GM19463 (cell line): Measurements from ENCODE around the gene PLPP7.

Experiments
- ATAC-seq: cut with Tn5 transposase; IDR thresholded peaks from one replicate; pipeline ENCODE4 v1.9.1; 2021; ENCODE audit warnings: mild to moderate bottlenecking, moderate library complexity; ENCODE audit not compliant: unreplicated experiment

Gene PLPP7

DNA sequence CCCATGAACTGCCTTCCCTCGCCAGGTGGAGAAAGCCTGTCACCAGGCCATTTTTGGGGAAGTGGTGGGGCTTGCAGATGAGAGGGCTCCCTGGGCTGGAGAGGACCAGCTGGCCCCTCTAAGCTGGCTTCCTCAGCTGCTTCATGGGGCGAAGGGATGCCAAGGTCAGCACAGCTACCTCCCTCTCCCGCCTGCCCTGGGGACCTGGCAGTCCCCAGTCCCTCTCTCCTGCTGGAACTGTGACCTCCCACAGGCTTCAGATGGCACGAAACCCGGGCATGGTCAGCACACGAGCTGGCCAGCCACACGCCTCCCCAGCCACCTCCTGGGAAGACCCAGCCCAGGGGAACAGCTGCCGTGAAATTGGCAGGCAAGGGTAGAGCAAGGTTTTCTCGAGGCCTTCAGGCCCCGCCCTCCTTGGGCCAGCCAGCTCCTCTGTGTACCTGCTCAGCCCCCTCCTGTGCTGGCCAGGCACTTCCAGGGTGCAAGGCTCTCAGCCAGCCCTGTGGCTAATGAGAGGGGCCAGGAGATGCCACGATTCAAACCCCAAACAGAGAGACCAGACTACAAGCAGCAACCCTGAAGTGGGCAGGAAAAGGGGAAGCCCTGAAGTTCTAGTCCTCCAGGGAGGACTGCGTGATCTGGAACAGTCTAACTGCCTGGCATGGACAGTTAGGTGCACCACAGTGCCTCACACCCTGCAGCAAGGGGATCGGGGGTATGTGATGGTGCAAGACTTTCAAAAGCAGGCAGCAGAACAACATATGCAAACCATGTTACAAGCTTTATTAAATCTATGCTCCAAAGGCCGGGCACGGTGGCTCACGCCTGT lies 12.9 kb downstream of the PLPP7 start:
- ATAC-seq = no peak

DNA sequence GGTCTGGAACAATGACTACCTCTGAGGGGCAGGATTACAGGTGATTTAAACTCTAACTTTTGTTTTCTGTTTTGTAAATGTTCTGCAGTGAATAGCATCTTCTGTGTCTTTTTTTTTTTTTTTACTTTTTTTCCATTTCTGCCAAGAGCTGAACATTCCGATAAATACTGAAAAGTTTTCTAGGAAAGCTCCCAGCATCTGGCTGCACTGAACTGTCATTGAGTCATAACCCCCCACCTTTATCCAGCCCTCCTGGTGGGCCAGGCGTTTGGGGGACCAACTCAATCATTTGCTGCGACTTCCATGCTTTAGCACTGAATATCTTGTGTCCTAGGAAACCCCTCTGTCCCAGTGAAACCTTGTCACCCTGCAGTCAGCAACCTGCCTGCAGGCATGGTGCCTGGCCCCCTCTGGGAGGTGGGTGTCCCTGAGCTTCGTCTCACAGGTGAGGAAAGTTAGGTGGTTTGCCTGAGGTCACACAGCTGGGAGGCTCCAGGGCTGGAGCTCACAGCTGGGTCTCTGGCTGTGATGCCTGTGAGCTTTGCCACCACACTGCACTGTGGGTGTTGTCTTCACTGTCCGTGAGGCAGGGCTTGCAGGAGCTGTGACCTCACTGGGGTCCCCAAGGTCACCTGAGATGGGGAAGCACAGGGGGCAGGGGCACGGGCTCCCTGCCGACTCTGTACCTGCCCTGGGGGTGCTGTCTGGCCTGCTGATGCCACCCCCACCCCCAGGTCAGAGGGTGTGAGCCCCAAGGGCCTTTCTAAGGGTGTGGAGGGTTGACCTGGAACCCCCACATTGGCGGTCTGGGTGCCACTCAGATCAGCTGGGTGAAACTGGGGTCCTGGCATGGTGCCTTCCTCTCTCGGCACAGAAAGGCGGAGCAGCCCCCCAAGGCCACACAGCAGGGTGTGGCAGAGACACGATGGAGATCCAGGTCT lies 14.1 kb downstream of the PLPP7 start:
- ATAC-seq = no peak

DNA sequence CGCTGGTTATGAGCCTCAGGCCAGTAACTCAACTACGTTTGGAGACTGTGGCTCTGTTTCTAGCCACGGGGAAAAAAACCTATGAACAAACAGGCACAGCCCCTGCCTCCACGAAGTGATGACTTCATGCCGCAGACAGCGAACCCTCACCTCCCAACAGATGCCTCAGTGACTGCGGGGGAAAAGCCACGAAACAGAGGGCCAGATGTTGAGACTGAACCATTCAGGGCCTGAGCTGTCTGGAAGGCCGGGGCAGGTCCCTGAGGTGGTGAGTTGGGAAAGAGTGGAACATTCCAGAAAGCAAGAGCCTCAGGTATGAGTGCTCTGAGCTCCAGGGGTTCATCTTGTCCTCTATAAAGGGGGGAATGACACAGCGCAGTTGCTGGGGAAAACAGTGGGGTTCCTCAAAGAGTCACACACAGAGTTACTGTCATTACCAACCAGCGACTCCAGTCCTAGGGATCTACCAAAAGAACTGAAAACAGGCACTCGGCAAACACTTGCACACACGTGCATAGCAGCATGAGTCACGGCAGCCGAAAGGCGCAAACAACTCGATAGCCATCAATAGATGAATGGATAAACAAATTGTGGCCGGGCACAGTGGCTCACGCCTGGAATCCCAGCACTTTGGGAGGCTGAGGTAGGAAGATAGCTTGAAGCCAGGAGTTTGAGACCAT lies 15.3 kb downstream of the PLPP7 start:
- no peak for ATAC-seq

DNA sequence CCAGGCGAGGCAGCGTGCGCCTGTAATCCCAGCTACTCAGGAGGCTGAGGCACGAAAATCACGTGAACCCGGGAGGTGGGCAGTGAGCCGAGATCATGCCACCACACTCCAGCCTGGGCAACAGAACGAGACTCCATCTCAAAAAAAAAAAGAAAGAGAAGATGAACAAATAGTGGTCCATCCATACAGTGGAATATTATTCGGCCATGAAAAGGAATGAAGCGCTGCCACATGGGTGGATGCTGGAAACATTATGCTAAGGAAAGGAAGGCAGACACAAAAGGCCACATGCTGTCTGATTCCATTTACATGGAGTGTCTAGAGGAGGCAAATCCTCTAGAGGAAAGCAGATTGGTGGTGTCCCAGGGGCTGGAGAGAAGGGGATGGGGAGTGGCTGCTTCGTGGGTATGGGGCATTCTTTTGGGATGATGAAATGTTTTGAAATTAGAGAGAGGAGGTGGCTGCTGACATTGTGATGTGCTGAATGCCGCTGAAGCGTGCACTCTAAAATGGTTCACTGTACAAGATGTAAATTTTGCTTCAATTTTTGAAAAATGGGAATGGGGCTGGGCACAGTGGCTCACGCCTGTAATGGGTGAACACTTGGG lies 17.0 kb downstream of the PLPP7 start:
- ATAC-seq = no peak

DNA sequence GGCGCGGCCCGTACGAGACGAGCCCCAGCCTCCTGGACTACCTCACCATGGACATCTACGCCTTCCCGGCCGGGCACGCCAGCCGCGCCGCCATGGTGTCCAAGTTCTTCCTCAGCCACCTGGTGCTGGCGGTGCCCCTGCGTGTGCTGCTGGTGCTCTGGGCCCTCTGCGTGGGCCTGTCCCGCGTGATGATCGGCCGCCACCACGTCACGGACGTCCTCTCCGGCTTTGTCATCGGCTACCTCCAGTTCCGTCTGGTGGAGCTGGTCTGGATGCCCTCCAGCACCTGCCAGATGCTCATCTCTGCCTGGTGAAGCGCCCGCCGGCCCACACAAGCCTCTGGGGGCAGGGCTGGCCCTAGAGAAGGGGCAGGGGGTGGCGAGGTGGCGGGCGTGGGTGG lies 18.5 kb downstream of the PLPP7 start:
- ATAC-seq = no peak

DNA sequence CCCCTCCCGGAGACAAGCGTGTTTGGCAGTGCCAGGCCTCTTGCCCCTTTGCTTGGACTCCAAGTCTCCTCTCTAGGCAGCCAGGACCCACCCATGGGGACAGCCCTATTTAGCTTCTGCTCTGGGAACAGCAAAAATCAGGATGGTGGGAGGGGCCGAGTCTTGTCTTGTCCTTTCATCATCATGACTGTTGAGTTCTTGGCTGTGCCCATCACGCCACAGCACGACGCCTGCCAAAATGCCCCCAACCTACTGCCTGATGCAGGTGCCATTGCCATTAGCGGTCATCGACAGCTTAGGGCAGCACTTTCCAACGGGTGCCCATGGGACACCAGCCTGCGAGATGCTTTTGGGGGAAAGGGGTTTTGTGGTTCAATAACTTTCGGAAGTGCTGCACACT lies 18.9 kb downstream of the PLPP7 start:
- no peak for ATAC-seq

DNA sequence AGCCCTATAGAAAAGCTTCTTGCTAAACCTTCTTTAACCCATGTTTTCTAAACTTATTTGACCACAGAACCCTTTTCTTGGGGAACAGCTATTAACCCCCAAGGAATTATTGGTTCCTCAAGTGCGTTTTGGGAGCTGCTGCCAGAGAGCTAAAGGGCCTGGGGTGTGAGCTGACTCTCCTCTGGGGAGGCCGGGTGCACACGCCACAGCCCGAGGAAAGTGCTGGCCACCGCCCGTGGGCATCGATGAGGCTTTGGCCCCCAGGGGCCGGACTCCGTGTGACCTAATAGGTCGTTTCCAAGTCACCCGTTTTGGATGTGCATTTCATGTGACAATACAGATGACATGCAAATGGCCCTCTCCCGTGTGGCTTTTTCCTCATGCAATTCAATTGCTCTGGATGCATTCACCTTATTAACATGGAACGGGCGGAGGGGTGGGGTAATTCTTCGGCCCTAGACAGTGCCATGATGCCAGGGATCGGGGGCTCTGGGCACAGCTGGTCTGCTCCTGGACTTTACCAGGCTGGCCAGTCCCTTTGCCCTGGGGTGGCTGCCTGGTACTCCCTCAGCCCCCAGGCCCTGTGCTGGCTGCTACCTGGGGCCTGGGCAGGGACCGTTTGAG lies 19.5 kb downstream of the PLPP7 start:
- ATAC-seq = no peak

DNA sequence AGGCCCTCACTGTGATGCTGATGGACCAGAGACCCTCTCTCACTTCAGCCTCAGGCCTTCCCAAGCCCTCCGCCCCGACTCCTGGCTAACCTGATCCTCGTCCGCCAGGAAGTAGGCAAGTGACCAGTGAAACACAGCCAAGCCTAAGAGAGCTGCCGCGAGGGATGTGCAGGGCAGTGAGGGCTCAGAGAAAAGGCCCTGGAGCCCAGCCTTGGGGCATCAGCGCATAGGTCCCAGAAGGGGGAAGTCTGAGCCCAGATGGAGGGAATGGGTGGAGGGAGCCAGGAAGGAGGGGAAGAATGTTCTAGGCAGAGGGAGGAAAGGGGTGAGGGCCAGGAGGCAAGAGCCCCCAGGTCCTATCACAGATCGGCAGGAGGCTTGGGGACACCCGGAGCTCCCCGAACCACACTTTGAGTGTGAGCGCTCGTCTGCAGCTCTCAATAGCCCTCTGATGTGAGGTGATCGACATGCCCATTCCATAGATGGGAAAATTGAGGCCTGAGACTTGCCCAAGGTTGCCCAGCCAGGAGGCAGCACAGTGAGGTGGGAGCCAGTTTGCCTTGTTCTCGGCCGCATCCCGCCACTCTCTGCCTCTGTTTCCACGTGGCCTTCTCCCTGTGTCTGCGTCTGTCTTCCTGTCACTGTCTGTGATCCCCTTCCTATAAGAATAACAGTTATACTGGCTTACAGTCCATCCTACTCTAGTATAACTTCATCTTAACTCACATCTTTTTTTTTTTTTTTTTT lies 20.2 kb downstream of the PLPP7 start:
- no peak for ATAC-seq

DNA sequence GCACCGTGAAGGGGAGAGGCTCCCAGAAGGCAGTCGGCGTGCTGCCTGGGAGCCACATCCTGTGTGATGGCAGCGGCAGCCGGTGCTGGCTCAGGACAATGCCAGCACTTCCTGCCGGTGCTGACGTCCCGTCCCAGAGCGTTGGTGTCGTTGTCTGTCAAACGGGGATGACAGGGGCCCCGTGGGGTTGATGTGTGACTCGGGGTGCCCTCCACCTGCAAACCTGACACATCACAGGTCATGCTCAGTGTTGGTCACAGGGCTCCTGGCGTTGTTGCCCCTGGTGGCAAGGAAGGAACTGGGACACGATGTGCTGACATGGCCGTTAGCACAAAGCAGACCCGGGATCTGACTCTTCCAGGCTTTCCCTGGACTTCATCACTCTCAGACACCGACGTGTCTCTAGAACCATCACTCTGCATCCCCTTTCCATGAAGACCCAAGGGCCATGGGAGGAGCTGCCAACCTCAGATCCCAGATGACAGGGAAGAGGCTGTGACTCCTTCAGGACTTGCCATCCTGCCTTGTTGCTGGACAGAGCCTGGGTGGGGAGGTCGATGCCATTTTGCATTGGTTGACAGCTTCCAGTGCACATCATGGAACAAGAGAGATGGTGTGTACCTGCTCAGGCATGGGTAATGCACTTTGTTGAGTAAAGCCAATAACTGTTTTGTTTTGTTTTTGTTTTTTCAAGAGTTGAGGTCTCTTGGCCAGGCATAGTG lies 21.5 kb downstream of the PLPP7 start:
- ATAC-seq = no peak

DNA sequence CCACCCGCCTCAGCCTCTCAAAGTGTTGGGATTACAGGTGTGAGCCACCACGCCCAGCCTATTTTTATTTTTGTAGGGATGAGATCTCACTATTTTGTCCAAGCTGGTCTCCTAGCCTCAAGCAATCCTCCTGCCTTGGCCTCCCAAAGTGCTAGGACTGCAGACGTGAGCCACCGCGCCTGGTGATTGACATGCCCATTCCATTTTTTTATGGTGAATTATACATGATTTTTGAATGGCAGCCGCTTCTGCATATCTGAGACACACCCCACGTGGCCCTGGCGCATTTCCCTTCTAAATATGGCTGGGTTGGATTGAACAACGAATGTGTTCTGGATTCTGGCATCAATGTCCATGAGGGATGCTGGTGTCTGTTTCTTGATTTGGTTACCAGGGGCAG lies 22.7 kb downstream of the PLPP7 start:
- ATAC-seq = no peak

DNA sequence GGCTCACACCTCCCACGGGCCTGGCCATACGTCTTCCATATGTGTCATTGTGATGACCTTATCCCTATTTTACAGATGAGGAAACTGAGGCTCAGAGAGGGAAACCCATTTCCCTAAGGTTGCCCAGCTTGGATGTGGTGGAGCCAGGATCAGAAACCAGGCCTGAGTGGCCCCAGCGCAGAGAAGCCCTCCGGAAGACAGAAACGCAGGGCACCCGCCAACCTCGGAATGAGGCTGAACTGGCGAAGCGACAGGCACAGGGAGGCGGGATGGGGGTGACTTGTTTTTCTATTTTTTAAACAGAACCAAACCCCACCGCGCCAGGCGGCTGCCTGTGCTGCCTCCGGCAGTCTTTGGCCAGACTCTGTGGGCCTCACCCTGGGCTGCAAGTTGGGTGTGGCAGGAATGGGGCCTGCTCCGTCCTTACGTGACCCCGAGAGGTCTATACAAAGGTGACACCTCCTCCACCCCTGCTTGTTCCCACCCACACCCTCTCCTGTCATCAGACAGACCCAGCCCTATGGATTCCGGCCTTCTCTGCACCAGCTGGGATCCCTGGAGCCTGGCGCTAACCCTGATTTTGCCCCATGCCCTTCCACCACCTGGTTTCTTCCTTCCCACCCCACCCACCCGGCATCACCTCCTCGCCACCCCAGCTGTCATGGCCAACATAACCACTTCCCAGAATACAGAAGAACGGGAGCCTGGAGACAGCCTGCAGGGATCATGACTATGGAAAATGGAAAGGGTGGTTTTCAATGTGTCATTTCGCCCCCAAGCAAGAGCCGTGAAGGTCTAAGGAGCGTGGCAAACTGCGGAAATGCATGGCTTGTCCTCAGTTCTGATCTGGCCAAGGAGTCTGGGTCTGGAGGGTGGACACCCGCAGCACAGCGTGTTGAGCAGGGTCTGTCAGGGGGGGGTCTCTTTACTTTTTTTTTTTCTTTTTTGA lies 23.6 kb downstream of the PLPP7 start:
- no peak for ATAC-seq

DNA sequence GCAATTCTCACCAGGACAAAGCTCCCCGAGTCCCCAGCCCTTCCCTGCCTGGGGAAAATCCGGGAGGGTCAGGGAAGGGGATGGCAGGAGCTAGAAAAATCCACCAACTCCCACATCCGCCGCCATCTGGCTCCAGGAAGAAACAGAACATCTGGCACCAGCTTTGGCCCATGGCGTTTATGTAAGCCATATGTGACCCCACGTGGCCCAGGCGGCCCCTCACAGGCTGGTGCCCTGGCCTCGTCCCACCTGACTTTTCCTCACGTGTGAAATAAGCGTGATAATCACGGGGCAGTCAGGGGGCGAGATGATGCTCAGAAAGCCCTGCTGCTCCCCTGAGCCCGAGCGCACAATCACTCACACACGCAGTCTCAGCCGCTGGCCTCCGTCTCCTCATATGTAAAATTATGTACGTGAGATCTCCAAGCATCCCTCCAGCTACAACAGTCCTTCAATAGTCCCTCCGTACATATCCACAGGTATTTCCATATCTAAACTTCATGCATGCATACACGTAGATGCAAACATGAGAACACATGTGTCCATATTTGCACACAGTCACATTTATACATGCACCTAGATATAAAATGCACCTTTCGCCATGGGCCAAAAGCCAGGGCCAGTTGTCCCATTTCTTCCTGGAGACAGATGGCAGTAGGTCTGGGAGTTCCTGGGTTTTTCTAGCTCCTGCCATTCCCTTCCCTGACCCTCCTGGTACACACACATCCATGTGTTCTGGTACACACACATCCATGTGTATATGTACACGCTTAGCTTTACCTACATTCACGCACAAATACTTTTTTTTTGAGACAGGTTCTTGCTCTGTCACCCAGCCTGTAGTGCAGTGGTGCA lies 28.9 kb downstream of the PLPP7 start:
- no peak for ATAC-seq

DNA sequence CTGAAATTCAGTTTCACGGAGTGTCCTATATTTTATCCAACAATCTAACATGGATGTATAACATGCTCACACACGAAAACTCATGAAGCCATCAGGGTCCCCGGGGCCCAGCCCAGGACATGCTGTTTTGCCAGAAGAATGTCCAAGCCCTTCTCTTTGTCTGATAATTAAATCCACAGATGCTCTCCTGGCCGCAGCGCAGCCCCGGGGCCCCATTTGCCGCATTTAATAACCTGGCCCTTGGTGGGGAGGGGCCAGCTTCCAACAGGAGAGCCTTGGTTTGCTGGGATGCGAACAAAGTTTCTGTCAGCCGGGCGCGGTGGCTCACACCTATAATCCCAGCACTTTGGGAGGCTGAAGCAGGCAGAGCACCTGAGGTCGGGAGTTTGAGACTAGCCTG lies 30.0 kb downstream of the PLPP7 start:
- no peak for ATAC-seq

DNA sequence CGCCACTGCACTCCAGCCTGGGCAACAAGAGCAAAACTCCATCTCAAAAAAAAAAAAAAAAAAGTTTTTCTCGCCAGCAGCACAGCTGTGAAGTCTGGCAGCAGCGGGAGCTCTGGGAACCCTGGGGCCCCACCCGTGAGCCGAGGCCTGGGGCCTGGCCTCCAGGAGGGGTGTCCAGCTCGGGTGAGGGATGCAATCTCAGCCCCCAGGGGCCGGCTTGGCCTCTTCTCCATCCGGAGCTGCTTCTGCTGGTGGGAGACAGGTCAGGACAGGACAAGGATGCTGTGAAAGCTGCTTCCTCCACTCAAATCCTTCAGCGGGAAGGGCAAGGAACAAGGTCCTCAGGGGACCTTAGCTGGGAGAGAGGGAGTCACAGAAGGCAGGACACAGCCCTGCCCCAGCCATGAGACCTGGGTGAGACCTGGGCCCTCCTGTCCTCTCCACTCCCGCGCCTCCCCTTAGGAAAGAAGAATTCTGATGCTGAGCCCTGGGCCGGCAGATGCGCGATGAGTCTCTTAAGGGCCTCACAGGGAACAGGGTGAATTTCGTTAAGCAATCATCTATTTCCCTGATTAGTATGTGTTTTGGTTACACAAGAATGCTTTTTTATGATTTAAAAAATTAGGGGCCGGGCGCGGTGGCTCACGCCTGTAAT lies 30.6 kb downstream of the PLPP7 start:
- ATAC-seq = no peak

DNA sequence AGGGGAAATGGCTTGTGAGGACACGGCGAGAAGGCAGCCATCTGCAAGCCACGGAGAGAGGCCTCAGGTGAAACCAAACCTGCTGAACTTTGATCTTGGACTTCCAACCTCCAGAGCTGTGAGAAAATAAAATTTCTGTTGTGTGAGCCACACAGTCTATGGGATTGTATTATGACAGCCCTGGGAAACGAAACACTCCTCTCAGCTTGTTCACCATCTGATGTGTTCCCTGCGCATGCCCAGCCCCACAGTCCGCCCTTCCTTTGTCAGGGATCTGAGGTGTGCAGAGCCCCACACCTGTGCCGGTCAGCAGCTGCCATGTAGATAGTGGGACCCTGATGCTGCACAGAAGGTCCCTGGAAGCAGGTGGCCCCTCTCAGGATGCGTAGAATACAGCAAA lies 34.1 kb downstream of the PLPP7 start:
- ATAC-seq = no peak
